ENCODE data around the gene BROX. TPM values are rescaled to one million over a fixed set of nuclear protein-coding genes. Genes with fewer than 3 reads are reported as not detected.

BROX gene
- total and polyA plus RNA-seq, 3 donors from 2014 or later = 20.8 to 41.3 (median 37.3) TPM

GRCh38 chr1:222769181-222769580 is 56.8 kb downstream of the BROX start:
- no peak for TF ChIP-seq POLR2A (IDR thresholded peaks at IDR 0.05)
- H3K36me3 ChIP-seq (ENCODE audit: low read depth, missing control alignments) = no peaks in the 10 kb centered on the region
- no peaks in the 10 kb centered on the region for H3K4me1 ChIP-seq
- WGBS, 2 donors = 48 to 81% methylated on average over 1 of the region's 1 CpG
- no peak overlapping the region for H3K27ac ChIP-seq
- no peak overlapping the region for H3K4me3 ChIP-seq
- no peaks in the 10 kb centered on the region for H3K27me3 ChIP-seq
- intact Hi-C loops (cut with DNase I; ENCODE audit: low total_unique reads) = no loop called here
- no peaks in the 10 kb centered on the region for H3K9me3 ChIP-seq
- no peak for DNase-seq

- H3K27me3 ChIP-seq = no peaks in the 10 kb centered on the region
- H3K27ac ChIP-seq = no peak overlapping the region
- no peaks in the 10 kb centered on the region for H3K36me3 ChIP-seq (ENCODE audit: low read depth, missing control alignments)
- no peaks in the 10 kb centered on the region for H3K4me1 ChIP-seq
- 85% methylated on average over 2 of the region's 2 CpGs for WGBS, 2 donors
- no peaks in the 10 kb centered on the region for H3K9me3 ChIP-seq
- no peak for TF ChIP-seq CTCF (IDR thresholded peaks at IDR 0.05)
- TF ChIP-seq POLR2A (IDR thresholded peaks at IDR 0.05) = no peak
- DNase-seq = no peak
- H3K4me3 ChIP-seq = no peak overlapping the region
- intact Hi-C loops (cut with DNase I; ENCODE audit: low total_unique reads) = no loop called here
Observed at GRCh38 chr1:222769971-222770620, 57.7 kb downstream of the BROX start.

- WGBS, 2 donors = 66 to 82% methylated on average over 4 of the region's 4 CpGs
- H3K27ac ChIP-seq = peak overlapping the region in 1 of 2 donors; percentile 46
- no peaks in the 10 kb centered on the region for H3K9me3 ChIP-seq
- intact Hi-C loops (cut with DNase I; ENCODE audit: low total_unique reads) = no loop called here
- no peaks in the 10 kb centered on the region for H3K4me1 ChIP-seq
- TF ChIP-seq CTCF (IDR thresholded peaks at IDR 0.05) = no peak
- TF ChIP-seq POLR2A (IDR thresholded peaks at IDR 0.05) = no peak
- H3K27me3 ChIP-seq = no peaks in the 10 kb centered on the region
- H3K36me3 ChIP-seq (ENCODE audit: low read depth, missing control alignments) = no peaks in the 10 kb centered on the region
- DNase-seq = no peak
- H3K4me3 ChIP-seq = no peak overlapping the region
Observed at GRCh38 chr1:222772996-222773379, 60.6 kb downstream of the BROX start.

- no peak for TF ChIP-seq CTCF (IDR thresholded peaks at IDR 0.05)
- TF ChIP-seq POLR2A (IDR thresholded peaks at IDR 0.05) = no peak
- DNase-seq = no peak
- H3K36me3 ChIP-seq (ENCODE audit: low read depth, missing control alignments) = no peaks in the 10 kb centered on the region
- H3K4me3 ChIP-seq = no peak overlapping the region
- 95 to 100% methylated on average over 1 of the region's 1 CpG for WGBS, 2 donors
- intact Hi-C loops (cut with DNase I; ENCODE audit: low total_unique reads) = no loop called here
- no peaks in the 10 kb centered on the region for H3K9me3 ChIP-seq
- H3K4me1 ChIP-seq = no peaks in the 10 kb centered on the region
- H3K27me3 ChIP-seq = no peaks in the 10 kb centered on the region
- no peak overlapping the region for H3K27ac ChIP-seq
Observed at GRCh38 chr1:222777463-222777862, 65.1 kb downstream of the BROX start.

GRCh38 chr1:222777977-222778376 is 65.6 kb downstream of the BROX start:
- Histone ChIP-seq H3K4me1 (no peaks in the 10 kb centered on the region), H3K36me3 (ENCODE audit: low read depth, missing control alignments) (no peaks in the 10 kb centered on the region), H3K27me3 (no peaks in the 10 kb centered on the region), H3K27ac (no peak overlapping the region), H3K9me3 (no peaks in the 10 kb centered on the region), H3K4me3 (no peak overlapping the region)
- DNase-seq = no peak
- WGBS, 2 donors = 59 to 64% methylated on average over 2 of the region's 2 CpGs
- intact Hi-C loops (cut with DNase I; ENCODE audit: low total_unique reads) = no loop called here
- no peak for TF ChIP-seq CTCF (IDR thresholded peaks at IDR 0.05)
- TF ChIP-seq POLR2A (IDR thresholded peaks at IDR 0.05) = no peak

Data from testis (tissue), 3 donors.